SK-N-SH (cell line): ENCODE data around the gene CAMK2N1. TPM values are rescaled to one million over a fixed set of nuclear protein-coding genes. Genes with fewer than 3 reads are reported as not detected.

Source experiments
- CTCF ChIA-PET: fragments of 300-600, 350-600 bp; formaldehyde crosslinking; extraction: SDS; loops from one replicate; lab custom pipeline; 2021; lab: Yijun Ruan, JAX
- POLR2A ChIA-PET: fragments of 350-600 bp; sonication (Branson Sonifier 250); formaldehyde crosslinking; extraction: SDS; loops from one replicate; lab custom pipeline; 2020; ENCODE audit warnings: antibody characterized with exemption, inconsistent platforms; lab: Yijun Ruan, JAX
- DNase-seq: peaks from one replicate; pipeline ENCODE4 v3.0.0; 2012
- H2AFZ ChIP-seq: fragments of 200-600 bp; sonication (generic); 2 replicates; pipeline ENCODE4 v1.8.1; 2016; ENCODE audit warnings: antibody characterized with exemption, mild to moderate bottlenecking, low read depth
- H3F3A ChIP-seq: fragments of 200-600 bp; sonication (generic); replicated peaks from 2 replicates; pipeline ENCODE3; 2016; ENCODE audit warnings: antibody characterized with exemption, mild to moderate bottlenecking; ENCODE audit not compliant: insufficient read depth
- H3K27ac ChIP-seq, 2 experiments: fragments of 200-500 bp in 1 of 2; fragments of 200-600 bp in 1 of 2; sonication (Bioruptor generic) in 1 of 2; sonication (generic), shearing (Covaris generic) in 1 of 2; 2 replicates each; pipeline versions ENCODE4 v1.5.1 to v1.6.1; 2014 to 2016; ENCODE audit warnings: low read depth in 2 of 2, inconsistent platforms in 1 of 2, low read length in 1 of 2, mild to moderate bottlenecking in 1 of 2, mixed read lengths in 1 of 2
- H3K27me3 ChIP-seq: fragments of 200-600 bp; sonication (generic), shearing (Covaris generic); 2 replicates; pipeline ENCODE4 v1.6.1; 2016; ENCODE audit warnings: mixed run types; ENCODE audit not compliant: insufficient read depth
- H3K36me3 ChIP-seq, 2 experiments: fragments of 200-500 bp in 1 of 2; fragments of 200-600 bp in 1 of 2; sonication (Bioruptor generic) in 1 of 2; sonication (generic) in 1 of 2; replicated peaks in 1 of 2; 2 replicates each; pipeline versions ENCODE3 to v1.5.1; 2014 to 2016; ENCODE audit warnings: low read length in 1 of 2, mild to moderate bottlenecking in 1 of 2; ENCODE audit not compliant: insufficient read depth in 2 of 2, control insufficient read depth in 1 of 2
- H3K4me1 ChIP-seq, 2 experiments: fragments of 200-500 bp in 1 of 2; fragments of 200-600 bp in 1 of 2; sonication (Bioruptor generic) in 1 of 2; sonication (generic), shearing (Covaris generic) in 1 of 2; 2 replicates each; pipeline versions ENCODE4 v1.5.1 to v1.6.1; 2014 to 2016; ENCODE audit warnings: low read depth in 1 of 2, low read length in 1 of 2, mixed run types in 1 of 2; ENCODE audit not compliant: insufficient read depth in 2 of 2, control insufficient read depth in 1 of 2
- H3K4me2 ChIP-seq: fragments of 200-600 bp; sonication (generic), shearing (Covaris generic); 2 replicates; pipeline ENCODE4 v1.6.1; 2017; ENCODE audit warnings: mixed run types
- H3K4me3 ChIP-seq, 2 experiments: fragments of 200-500 bp in 1 of 2; fragments of 200-600 bp in 1 of 2; sonication (Bioruptor generic) in 1 of 2; sonication (generic), shearing (Covaris generic) in 1 of 2; 2 replicates each; pipeline versions ENCODE4 v1.5.1 to v1.8.1; 2014 to 2016; ENCODE audit warnings: low read depth in 2 of 2, inconsistent platforms in 1 of 2, low read length in 1 of 2, mild to moderate bottlenecking in 1 of 2, mixed read lengths in 1 of 2, moderate library complexity in 1 of 2
- H3K79me2 ChIP-seq: fragments of 200-600 bp; sonication (generic); 2 replicates; pipeline ENCODE4 v1.8.1; 2017; ENCODE audit warnings: mild to moderate bottlenecking; ENCODE audit not compliant: insufficient read depth
- H3K9ac ChIP-seq: fragments of 200-600 bp; sonication (generic); 2 replicates; pipeline ENCODE4 v1.6.1; 2017; ENCODE audit warnings: mixed run types
- H3K9me2 ChIP-seq: fragments of 200-600 bp; sonication (generic); 2 replicates; pipeline ENCODE4 v1.6.1; 2017; ENCODE audit warnings: mixed run types
- H3K9me3 ChIP-seq: fragments of 200-600 bp; sonication (generic); 2 replicates; pipeline ENCODE4 v1.6.1; 2017; ENCODE audit warnings: mixed run types, mild to moderate bottlenecking, moderate library complexity
- H4K20me1 ChIP-seq: fragments of 200-600 bp; sonication (generic); 2 replicates; pipeline ENCODE4 v1.6.1; 2017; ENCODE audit warnings: mild to moderate bottlenecking, mixed run types; ENCODE audit not compliant: insufficient read depth
- CHD2 ChIP-seq: fragments of 150-350 bp; IDR thresholded peaks from 2 replicates; pipeline ENCODE4 v1.6.1; 2018; ENCODE audit warnings: low read length; ENCODE audit not compliant: partially characterized antibody
- EP300 ChIP-seq, 2 experiments: IDR thresholded peaks; 2 replicates each; pipeline versions ENCODE4 v1.4.0 to v1.6.1; 2012; ENCODE audit warnings: borderline replicate concordance in 1 of 2, low read depth in 1 of 2, low read length in 1 of 2
- FOSL2 ChIP-seq: IDR thresholded peaks from 2 replicates; pipeline ENCODE4 v1.4.0; 2012; ENCODE audit warnings: low read depth, mild to moderate bottlenecking, moderate library complexity, borderline replicate concordance
- FOXM1 ChIP-seq: IDR thresholded peaks from 2 replicates; pipeline ENCODE4 v1.4.0; 2012; ENCODE audit warnings: low read depth, mild to moderate bottlenecking
- GABPA ChIP-seq: IDR thresholded peaks from 2 replicates; pipeline ENCODE4 v1.4.0; 2012; ENCODE audit warnings: low read depth, mild to moderate bottlenecking
- NRF1 ChIP-seq: IDR thresholded peaks from 2 replicates; pipeline ENCODE4 v1.6.1; 2012; ENCODE audit warnings: low read depth, mild to moderate bottlenecking, low read length
- RCOR1 ChIP-seq: fragments of 150-350 bp; IDR thresholded peaks from 2 replicates; pipeline ENCODE4 v1.6.1; 2017; ENCODE audit warnings: antibody characterized with exemption, low read length
- SIN3A ChIP-seq: IDR thresholded peaks from 2 replicates; pipeline ENCODE4 v1.6.1; 2012; ENCODE audit warnings: low read depth, mild to moderate bottlenecking, low read length, moderate library complexity, borderline replicate concordance
- SMC3 ChIP-seq: IDR thresholded peaks from 2 replicates; pipeline ENCODE4 v1.6.1; 2012; ENCODE audit warnings: low read depth, low read length, improper control_type of control experiment
- TCF12 ChIP-seq: IDR thresholded peaks from 2 replicates; pipeline ENCODE4 v1.4.0; 2012
- TEAD4 ChIP-seq: IDR thresholded peaks from 2 replicates; pipeline ENCODE4 v1.4.0; 2012; ENCODE audit warnings: mild to moderate bottlenecking, borderline replicate concordance; ENCODE audit not compliant: insufficient read depth
- YY1 ChIP-seq: IDR thresholded peaks from 2 replicates; pipeline ENCODE4 v1.4.0; 2012; ENCODE audit warnings: low read depth, mild to moderate bottlenecking
- WGBS: methylation state at CpG from one replicate; pipeline ENCODE4 v1.1.6; 2017; ENCODE audit warnings: low lambda C conversion rate; 5-methylcytosine and 5-hydroxymethylcytosine counted together
- polyA plus RNA-seq, 3 experiments: library from polyadenylated mRNA; depleted of rRNA; stranded (reverse); fragments of >200 nt; gene quantifications; 2 replicates each; pipeline ENCODE4 v1.2.3, GENCODE V29; 2012
- TF ChIP-seq, protein P1 (sequence below): fragments of 150-350 bp; IDR thresholded peaks from 2 replicates; pipeline ENCODE4 v1.6.1; 2017; ENCODE audit warnings: antibody characterized with exemption, low read length, low read depth, borderline replicate concordance
- TF ChIP-seq, protein P2 (sequence below): IDR thresholded peaks from 2 replicates; pipeline ENCODE4 v1.4.0; 2012; ENCODE audit warnings: low read depth, borderline replicate concordance
- TF ChIP-seq, protein P3 (sequence below): fragments of 150-350 bp; IDR thresholded peaks from 2 replicates; pipeline ENCODE4 v1.6.1; 2016; ENCODE audit warnings: mild to moderate bottlenecking, low read depth, low read length

Gene CAMK2N1
- polyA plus RNA-seq, 1 of the 3 experiments (the other 2 are of a cell fraction): 5.3 TPM

DNA sequence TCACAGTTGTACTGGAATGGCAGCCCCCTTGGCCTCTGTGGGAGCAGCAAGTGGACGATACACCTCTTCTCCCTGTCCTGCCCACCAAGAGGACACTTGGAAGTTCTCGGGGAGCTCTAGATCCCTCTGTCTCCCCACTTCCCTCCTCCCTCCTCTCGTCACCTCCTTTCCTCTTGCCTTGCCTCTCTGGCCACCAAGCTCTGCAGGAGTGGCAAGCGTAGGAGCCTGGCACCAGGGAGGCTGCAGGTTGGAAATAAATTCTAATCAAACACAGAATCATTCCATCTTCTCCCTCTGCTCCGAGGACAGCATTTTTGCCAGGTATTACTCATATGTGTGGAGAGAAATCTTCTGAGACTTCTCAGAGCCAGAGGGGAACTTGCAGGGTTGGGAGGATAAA is 20.8 kb downstream of the CAMK2N1 start:
- H3K36me3 ChIP-seq: no peaks in the 10 kb centered on the region
- H3K4me1 ChIP-seq: peaks cover 0 to 3% of the 10 kb centered on the region in 2 experiments; a peak in 1 of 4 replicates
- ChIA-PET POLR2A (no interaction called here), CTCF (interaction anchor here (0.7 to 2.4 kb wide), 4 partner anchors 29 to 248 kb away, joined by 3 to 9 read pairs (median 7); no protein-coding TSS in a partner anchor)
- TF ChIP-seq, protein P1, sequence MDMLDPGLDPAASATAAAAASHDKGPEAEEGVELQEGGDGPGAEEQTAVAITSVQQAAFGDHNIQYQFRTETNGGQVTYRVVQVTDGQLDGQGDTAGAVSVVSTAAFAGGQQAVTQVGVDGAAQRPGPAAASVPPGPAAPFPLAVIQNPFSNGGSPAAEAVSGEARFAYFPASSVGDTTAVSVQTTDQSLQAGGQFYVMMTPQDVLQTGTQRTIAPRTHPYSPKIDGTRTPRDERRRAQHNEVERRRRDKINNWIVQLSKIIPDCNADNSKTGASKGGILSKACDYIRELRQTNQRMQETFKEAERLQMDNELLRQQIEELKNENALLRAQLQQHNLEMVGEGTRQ: no peak
- TF ChIP-seq YY1: no peak
- TF ChIP-seq GABPA: no peak
- TF ChIP-seq, protein P2, sequence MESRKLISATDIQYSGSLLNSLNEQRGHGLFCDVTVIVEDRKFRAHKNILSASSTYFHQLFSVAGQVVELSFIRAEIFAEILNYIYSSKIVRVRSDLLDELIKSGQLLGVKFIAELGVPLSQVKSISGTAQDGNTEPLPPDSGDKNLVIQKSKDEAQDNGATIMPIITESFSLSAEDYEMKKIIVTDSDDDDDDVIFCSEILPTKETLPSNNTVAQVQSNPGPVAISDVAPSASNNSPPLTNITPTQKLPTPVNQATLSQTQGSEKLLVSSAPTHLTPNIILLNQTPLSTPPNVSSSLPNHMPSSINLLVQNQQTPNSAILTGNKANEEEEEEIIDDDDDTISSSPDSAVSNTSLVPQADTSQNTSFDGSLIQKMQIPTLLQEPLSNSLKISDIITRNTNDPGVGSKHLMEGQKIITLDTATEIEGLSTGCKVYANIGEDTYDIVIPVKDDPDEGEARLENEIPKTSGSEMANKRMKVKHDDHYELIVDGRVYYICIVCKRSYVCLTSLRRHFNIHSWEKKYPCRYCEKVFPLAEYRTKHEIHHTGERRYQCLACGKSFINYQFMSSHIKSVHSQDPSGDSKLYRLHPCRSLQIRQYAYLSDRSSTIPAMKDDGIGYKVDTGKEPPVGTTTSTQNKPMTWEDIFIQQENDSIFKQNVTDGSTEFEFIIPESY: no peak
- TF ChIP-seq FOXM1: no peak
- TF ChIP-seq, protein P3, sequence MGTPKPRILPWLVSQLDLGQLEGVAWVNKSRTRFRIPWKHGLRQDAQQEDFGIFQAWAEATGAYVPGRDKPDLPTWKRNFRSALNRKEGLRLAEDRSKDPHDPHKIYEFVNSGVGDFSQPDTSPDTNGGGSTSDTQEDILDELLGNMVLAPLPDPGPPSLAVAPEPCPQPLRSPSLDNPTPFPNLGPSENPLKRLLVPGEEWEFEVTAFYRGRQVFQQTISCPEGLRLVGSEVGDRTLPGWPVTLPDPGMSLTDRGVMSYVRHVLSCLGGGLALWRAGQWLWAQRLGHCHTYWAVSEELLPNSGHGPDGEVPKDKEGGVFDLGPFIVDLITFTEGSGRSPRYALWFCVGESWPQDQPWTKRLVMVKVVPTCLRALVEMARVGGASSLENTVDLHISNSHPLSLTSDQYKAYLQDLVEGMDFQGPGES: no peak
- no peak for TF ChIP-seq TEAD4
- no peak for TF ChIP-seq RCOR1
- no peak for TF ChIP-seq FOSL2
- no peak for TF ChIP-seq SIN3A
- no peak for TF ChIP-seq NRF1
- no peak for TF ChIP-seq EP300 (IDR thresholded peaks at IDR 0.05; ENCODE audit: borderline replicate concordance in 1 of 2, low read depth in 1 of 2, low read length in 1 of 2)
- TF ChIP-seq SMC3: no peak
- no peak for TF ChIP-seq TCF12
- no peak for TF ChIP-seq CHD2
- no peak for DNase-seq
- no peaks in the 10 kb centered on the region for H3K79me2 ChIP-seq
- H3F3A ChIP-seq: no peaks in the 10 kb centered on the region
- H3K4me2 ChIP-seq: no peak overlapping the region
- H3K9me2 ChIP-seq: no peaks in the 10 kb centered on the region
- H3K27me3 ChIP-seq: no peaks in the 10 kb centered on the region; the same call in 1 of the 2 replicates
- 30% methylated on average over 5 of the region's 5 CpGs for WGBS
- no peak overlapping the region for H2AFZ ChIP-seq
- H3K27ac ChIP-seq: no peak overlapping the region
- H3K9me3 ChIP-seq: no peaks in the 10 kb centered on the region
- H3K4me3 ChIP-seq: no peak overlapping the region
- H4K20me1 ChIP-seq: no peaks in the 10 kb centered on the region
- H3K9ac ChIP-seq: no peak overlapping the region
